Right ventricle myocardium inferior (tissue), 1 donor: Measurements from ENCODE around the gene USP15. TPM values are rescaled to one million over a fixed set of nuclear protein-coding genes. Genes with fewer than 3 reads are reported as not detected.
"Not testable (repeated sequence)": the region's sequence is repeated elsewhere in the genome, so short reads cannot be mapped to it uniquely, and the experiment has no call there.

ENCODE experiments used
- ATAC-seq: fragments of 200-7000 bp; cut with Tn5 transposase; one replicate; pipeline ENCODE4 v1.9.1; 2020; ENCODE audit warnings: mild to moderate bottlenecking, moderate library complexity
- DNase-seq: peaks from one replicate; pipeline ENCODE4 v3.0.0; 2021; ENCODE audit errors: missing footprints
- intact Hi-C: fragments of 100-400 bp; cut with DNase I; formaldehyde crosslinking; loops from one replicate; pipeline ENCODE4 v1.11.0; 2022
- total RNA-seq: library from RNA; stranded (reverse); fragmentation: NEBNext Ultra II Directional; extraction: Animal tissue kit (Norgen Biotek cat#: 25700); gene quantifications from one replicate; pipeline ENCODE4 v1.2.1, GENCODE V29; 2021
- donor health status: DM: no; HTN: yes; CAD: no; lungs with severe emphysema.

The USP15 gene
- total RNA-seq, 1 donor from 2014 or later, result 50.7 TPM

DNA sequence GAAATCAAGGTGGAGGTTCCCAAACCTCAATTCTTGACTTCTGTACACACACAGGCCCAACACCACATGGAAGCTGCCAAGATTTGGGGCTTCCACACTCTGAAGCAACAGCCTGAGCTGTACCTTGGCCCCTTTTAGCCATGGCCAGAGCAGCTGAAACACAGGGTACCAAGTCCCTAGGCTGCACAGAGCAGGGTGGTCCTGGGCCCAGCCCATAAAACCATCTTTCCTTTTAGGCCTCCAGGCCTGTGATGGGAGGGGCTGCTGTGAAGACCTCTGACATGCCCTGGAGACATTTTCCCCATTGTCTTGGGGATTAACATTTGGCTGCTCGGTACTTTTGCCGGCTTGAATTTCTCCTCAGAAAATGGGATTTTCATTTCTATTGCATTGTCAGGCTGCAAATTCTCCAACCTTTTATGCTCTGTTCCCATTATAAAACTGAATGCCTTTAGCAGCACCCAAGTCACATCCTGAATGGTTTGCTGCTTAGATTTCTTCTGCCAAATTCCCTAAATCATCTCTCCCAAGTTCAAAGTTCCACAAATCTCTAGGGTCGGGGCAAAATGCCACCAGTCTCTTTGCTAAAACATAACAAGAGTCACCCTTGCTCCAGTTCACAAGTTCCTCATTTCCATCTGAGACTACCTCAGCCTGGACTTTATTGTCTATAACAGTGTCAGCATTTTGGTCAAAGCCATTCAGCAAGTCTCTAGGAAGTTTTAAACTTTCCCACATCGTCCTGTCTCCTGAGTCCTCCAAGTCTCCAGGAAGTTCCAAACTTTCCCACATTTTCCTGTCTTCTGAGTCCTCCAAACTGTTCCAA, 84.7 kb downstream of the USP15 start:
- DNase-seq, ATAC-seq, intact Hi-C loops: not testable (repeated sequence)

DNA sequence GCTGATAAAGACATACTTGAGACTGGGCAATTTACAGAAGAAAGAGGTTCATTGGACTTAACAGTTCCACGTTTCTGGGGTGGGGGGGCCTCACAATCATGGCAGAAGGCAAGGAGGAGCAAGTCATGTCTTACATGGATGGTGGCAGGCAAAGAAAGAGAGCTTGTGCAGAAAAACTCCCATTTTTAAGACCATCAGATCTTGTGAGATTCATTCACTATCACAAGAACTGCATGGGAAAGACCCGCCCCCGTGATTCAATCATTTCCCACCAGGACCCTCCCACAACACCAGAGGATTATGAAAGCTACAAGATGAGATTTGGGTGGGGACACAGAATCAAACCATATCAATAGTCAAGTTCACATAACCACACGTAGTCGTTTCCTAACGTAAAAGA, 85.5 kb downstream of the USP15 start:
- no peak for DNase-seq
- intact Hi-C loops, result no loop called here
- ATAC-seq, result no peak

DNA sequence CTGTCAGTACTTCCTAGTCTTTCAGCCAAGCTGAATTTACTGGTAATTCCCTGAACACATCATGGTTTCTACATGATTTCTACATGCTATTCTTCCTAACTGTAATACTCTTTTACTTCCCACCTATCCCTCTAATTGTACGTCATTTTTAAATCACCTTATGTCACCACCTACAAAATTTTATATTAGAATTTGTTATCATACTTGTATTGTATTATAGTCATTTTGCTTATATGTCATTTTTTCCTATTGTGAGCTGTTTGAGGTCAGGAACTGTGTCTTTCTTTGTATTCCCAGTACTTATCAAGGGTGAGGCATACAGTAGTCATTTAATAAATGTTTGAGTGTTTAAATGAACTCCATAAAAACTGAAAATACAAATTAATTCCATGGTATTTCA, 86.6 kb downstream of the USP15 start:
- DNase-seq, result no peak
- intact Hi-C loops, result no loop called here

DNA sequence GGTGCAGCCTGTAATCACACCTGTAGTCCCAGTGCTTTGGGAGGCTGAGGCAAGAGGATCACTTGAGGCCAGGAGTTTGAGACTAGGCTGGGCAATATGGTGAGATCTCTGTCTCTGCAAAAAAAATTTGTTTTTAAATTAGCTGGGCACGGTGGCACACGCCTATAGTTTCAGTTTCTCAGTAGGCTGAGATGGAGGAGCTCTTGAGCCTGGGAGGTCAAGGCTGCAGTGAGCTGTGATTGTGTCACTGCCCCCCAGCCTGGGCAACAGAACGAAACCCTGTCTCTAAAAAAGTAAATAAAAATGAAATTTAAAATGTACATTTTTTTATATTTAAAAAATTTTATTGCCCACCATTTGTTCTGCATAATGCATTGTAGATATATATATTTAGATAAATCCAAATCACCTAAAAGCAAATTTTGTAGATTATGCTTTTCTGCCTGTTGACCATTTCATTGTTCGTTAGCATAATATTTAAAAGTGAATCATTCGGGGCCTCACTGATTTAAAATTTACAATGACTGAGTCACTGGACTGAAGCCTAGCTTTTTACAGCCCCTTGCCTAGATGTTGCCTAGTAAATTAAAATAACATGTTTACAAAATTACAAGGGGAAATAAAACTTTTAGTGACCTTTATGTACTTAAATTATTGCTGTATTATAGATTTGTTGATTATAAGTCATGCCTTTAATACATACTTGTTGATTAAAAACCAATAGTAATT, 87.9 kb downstream of the USP15 start:
- DNase-seq, result no peak

More for the DNA sequence above, 86.6 kb downstream of the USP15 start:
- no peak for ATAC-seq

GRCh38 chr12:62350554-62350953, 90.3 kb downstream of the USP15 start:
- no peak for DNase-seq
- no peak for ATAC-seq
- intact Hi-C loops, result no loop called here

More for the DNA sequence above, 87.9 kb downstream of the USP15 start:
- ATAC-seq, result no peak
- intact Hi-C loops, result no loop called here

- intact Hi-C loops, result no loop called here
- ATAC-seq (no peak), DNase-seq (no peak)
Observed at GRCh38 chr12:62351326-62351725, 91.1 kb downstream of the USP15 start.

GRCh38 chr12:62361048-62361447, 100.8 kb downstream of the USP15 start:
- no peak for ATAC-seq
- intact Hi-C loops, result no loop called here

DNA sequence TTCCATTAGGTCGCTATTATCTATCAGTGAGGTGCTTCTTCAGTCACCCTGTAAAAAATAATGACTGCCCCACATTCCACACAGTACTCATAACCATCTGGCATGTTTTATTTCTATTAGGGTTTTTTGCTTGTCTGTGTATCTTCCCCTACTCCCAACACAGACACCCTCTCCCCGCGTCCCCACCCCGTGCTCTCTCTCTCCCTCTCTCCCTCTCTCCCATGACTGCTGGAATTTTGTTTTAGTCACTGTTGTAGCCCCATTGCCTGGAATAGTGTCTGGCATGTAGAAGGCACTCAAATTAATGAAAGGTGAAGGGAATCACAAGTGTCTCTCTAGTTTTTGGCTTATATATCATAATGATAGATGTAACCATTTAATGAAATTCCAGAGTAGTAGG, 103.3 kb downstream of the USP15 start:
- ATAC-seq (no peak), DNase-seq (no peak)
- intact Hi-C loops, result no loop called here

More at GRCh38 chr12:62361048-62361447, 100.8 kb downstream of the USP15 start:
- DNase-seq, result no peak

- intact Hi-C loops, ATAC-seq: not testable (repeated sequence)
Observed at GRCh38 chr12:62364697-62365096, 104.5 kb downstream of the USP15 start.

GRCh38 chr12:62365846-62366245, 105.6 kb downstream of the USP15 start:
- ATAC-seq, intact Hi-C loops, DNase-seq: not testable (repeated sequence)

More at GRCh38 chr12:62364697-62365096, 104.5 kb downstream of the USP15 start:
- not testable (repeated sequence) for DNase-seq

- DNase-seq, ATAC-seq, intact Hi-C loops: not testable (repeated sequence)
Observed at GRCh38 chr12:62368430-62369223, 108.4 kb downstream of the USP15 start.

DNA sequence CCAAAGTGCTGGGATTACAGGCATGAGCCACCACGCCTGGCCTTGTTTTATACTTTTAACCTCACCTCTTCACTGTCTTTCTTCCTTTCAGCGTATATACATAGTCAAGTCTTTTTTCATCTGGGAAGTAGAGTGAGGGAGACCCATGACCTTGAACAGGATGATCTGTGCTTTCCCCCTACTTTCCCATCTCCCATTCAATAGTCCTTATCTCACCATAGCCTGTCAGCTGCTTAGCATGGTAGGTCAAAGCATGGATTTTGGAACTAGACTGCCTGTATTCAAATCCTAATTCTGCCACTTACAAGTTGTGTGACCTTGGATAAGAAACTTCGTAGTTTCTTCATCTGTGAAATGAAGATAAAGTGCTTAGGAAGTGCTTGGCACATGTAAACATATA, 110.0 kb downstream of the USP15 start:
- DNase-seq (no peak), ATAC-seq (no peak)
- intact Hi-C loops, result loop anchor here (5.0 kb wide), 1 partner anchor 108 kb away; the partner anchor contains the start of gene USP15

GRCh38 chr12:62371661-62372060, 111.5 kb downstream of the USP15 start:
- intact Hi-C loops, result loop anchor here (5.0 kb wide), 1 partner anchor 109 kb away; the partner anchor contains the start of gene USP15
- no peak for ATAC-seq
- no peak for DNase-seq

GRCh38 chr12:62372134-62372533, 111.9 kb downstream of the USP15 start:
- ATAC-seq, result no peak
- intact Hi-C loops, result loop anchor here (5.0 kb wide), 1 partner anchor 110 kb away; the partner anchor contains the start of gene USP15

GRCh38 chr12:62372825-62373224, 112.6 kb downstream of the USP15 start:
- no peak for ATAC-seq
- intact Hi-C loops, result loop anchor here (5.0 kb wide), 1 partner anchor 111 kb away; the partner anchor contains the start of gene USP15

More at GRCh38 chr12:62372134-62372533, 111.9 kb downstream of the USP15 start:
- no peak for DNase-seq

DNA sequence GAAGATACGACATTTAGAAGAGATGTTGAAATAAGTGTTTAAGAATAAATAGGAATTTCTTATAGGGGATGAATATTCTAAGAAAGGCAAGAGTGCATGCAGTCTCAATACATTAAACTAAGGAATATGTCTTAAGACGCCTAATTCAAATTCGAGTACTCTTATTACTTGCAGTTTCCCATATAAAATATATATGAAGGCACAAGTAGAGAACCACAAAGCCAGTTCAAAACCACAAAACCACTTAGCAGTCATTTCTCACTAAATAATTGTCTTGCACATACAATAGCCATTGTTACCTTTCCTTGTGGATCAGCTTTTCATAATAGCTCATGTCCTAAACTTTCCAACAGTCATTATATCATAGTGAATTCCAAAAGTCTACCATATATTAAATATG, 115.4 kb downstream of the USP15 start:
- intact Hi-C loops, result no loop called here
- no peak for ATAC-seq

More at GRCh38 chr12:62372825-62373224, 112.6 kb downstream of the USP15 start:
- no peak for DNase-seq

DNA sequence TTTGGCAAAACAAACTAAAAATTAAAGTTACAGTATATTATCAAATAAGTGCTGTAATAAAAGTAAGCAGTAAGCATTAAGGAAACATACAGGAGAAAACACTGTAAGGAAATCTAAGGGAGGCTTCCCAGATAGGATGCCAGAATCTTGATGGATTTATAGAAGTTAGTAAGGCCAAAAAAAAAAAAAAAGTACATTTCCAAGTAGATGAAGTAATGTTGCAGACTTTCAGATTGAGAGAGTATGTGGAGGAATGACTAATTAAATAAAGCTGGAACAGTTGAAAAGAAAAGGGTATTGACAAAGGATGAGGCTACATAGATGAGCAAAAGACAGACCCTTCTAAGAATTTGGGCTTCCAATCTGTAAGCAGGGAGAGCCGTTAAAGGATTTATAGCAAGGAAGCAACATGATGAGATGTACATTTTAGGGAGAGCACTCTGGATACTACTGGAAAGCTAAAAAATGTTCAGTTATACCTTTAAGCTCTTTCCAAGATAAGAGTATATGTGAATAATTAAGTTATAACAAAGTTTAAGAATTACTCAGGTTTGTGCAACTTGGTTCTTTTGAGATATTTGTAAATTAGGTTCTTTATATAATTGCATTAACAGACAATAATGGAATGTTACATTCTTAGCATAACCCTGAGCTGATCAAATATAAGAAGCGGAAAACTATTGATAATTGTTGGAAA, 119.0 kb downstream of the USP15 start:
- intact Hi-C loops, result no loop called here
- DNase-seq, result no peak
- ATAC-seq, result no peak

More for the DNA sequence above, 115.4 kb downstream of the USP15 start:
- DNase-seq, result no peak

GRCh38 chr12:62379723-62380045, 119.5 kb downstream of the USP15 start:
- intact Hi-C loops, result no loop called here
- ATAC-seq, result no peak

More at GRCh38 chr12:62379723-62380045, 119.5 kb downstream of the USP15 start:
- no peak for DNase-seq
